GM13976 (cell line): ENCODE data around the gene TOM1L2.

ENCODE experiments used
- DNase-seq: peaks from one replicate; pipeline ENCODE4 v3.0.0; 2012; ENCODE audit warnings: low spot score
- in situ Hi-C: fragments of 300-500 bp; cut with MboI; formaldehyde crosslinking; loops from one replicate; pipeline ENCODE4 v1.12.0; 2022; ENCODE audit warnings: low sequenced_read_pairs, mixed read lengths, inconsistent platforms; ENCODE audit not compliant: unreplicated experiment
- TF ChIP-seq, protein P1 (sequence below): IDR thresholded peaks from 2 replicates; pipeline ENCODE4 v1.5.1; 2012; ENCODE audit warnings: borderline replicate concordance, mild to moderate bottlenecking; ENCODE audit not compliant: insufficient read depth; ENCODE audit errors: extremely low read depth, missing control alignments, control extremely low read depth

The TOM1L2 gene

DNA sequence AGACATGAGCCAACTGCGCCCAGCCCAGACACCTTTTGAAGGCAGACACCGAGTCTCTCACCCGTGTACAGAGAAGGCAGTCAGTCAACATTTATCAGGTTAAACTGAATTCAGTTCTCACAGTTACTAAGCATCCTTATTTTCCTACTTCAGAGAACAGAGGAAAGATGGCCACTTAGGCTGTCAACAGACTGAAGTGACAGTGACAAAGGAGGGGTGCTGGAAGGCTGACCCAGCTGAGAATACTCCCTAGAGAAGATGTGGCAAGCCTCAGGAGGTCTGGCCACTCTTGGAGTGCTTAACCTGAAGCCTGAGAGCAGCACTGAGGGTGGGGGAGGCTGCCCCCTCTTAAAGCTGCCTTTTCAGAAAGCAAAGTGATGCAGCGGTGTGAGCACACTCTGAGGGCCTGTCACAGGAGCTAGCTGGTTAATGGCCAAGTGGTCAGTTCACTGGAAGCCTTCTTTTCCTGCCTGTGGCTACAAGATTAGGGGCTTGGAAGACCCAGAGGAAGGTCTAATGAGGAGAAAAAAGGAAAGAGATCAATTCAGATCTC, 84.4 kb downstream of the TOM1L2 start:
- TF ChIP-seq, protein P1, sequence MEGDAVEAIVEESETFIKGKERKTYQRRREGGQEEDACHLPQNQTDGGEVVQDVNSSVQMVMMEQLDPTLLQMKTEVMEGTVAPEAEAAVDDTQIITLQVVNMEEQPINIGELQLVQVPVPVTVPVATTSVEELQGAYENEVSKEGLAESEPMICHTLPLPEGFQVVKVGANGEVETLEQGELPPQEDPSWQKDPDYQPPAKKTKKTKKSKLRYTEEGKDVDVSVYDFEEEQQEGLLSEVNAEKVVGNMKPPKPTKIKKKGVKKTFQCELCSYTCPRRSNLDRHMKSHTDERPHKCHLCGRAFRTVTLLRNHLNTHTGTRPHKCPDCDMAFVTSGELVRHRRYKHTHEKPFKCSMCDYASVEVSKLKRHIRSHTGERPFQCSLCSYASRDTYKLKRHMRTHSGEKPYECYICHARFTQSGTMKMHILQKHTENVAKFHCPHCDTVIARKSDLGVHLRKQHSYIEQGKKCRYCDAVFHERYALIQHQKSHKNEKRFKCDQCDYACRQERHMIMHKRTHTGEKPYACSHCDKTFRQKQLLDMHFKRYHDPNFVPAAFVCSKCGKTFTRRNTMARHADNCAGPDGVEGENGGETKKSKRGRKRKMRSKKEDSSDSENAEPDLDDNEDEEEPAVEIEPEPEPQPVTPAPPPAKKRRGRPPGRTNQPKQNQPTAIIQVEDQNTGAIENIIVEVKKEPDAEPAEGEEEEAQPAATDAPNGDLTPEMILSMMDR: no peak
- DNase-seq: no peak
- in situ Hi-C loops: no loop called here

DNA sequence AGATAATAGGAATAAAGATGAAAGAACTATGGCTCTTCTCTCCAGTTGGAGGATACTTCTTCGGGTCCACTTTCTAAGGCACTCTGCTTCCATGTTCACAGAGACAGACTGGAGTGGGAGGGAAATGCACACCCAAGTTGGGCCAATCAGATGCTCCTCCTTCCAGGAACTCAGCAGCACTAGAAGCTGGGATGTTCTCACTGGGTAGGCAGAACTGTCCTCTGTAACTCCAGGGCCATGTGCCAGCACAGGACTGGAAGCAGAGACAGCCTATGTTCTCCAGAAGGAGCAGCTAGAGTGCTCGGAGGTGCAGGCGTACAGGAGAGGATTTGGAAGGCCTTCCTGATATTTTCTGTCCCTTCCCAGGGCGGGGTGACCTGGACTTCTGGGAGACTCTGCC, 85.5 kb downstream of the TOM1L2 start:
- DNase-seq: no peak
- TF ChIP-seq, protein P1: no peak
- in situ Hi-C loops: no loop called here

DNA sequence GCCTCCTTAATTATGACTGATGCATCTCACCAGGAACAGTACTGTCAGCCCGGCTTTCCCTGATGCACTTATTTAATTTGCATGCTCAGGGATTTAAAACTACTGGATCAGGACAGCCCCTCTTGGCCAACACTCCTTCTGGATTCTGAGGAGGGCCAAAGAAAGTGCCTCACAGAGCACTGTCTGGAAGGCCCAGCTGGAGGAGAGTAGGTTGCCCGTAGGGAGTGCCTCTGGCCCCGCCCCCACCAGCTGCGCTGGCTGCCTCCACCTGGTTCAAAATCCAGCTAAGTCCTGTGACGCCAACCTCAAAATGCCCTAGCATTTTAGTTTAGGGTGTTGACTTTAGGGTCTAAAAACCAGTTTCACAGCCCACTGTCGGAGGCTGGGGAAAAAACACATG, 86.0 kb downstream of the TOM1L2 start:
- no peak for DNase-seq
- TF ChIP-seq, protein P1: no peak
- in situ Hi-C loops: no loop called here

DNA sequence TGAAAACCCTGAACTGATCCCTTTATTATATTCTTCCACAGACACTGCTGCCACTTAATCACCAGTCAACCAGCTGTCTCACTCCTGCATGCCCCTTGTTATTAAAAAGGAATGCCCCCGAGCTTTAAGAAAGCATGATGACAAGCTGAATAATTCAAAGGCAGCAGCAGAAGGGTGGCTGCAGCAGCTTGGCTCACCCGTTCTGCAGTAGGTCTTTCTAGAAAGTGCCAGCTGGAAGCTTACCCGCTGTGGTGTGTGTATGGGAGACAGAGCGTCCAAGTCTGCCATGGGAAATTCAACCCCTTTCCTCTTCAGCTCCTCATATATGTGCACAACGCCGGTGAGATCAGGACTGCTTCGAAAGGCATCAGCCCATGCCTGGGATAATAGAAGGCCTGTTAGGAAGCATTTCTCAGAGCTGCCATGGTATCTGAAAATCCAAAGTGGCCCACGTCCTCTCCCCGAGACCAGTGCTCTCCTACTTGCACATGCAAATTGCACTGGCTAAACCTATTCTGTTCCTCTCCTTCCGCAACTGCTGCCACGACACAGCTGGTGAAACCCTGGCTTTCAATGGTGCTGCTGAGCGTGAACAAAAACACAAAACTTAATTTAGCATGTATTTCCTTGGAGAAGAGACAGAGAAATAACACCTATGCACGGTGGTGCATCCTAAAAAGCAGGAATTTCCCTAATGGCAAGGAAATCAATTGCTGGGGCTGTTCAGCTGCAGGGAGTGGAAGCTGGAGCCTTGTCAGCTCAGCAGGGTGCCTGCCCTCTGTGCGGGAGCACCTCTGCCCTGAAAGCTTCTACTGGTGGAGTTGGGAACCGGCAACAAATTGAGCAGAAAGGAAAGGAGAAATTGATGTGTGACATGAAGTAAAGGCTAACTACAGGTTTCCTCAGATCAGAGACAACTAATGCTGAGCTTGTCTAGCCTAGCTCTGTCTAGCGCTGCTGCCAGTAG, 87.5 kb downstream of the TOM1L2 start:
- no peak for DNase-seq
- TF ChIP-seq, protein P1: no peak
- in situ Hi-C loops: no loop called here

DNA sequence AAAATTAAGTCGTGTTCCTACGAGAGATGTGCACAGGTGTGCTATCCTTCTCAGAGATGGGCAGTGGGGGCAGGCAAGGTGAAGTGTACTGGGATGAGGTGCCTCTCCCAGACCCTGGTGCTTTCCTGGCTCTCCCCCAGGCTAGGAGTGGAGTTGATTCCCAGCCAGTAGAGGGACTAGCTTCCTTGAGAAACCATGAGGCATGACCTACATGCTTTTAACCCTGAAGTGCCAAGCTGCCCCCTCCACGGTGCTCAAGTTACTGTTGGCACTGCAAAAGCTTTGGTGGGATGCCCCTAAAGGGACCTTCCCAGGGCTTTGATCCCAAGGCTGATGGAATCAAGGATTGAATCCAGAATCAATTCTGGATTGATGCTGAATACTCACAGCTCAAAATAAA, 88.4 kb downstream of the TOM1L2 start:
- in situ Hi-C loops: no loop called here
- DNase-seq: no peak

DNA sequence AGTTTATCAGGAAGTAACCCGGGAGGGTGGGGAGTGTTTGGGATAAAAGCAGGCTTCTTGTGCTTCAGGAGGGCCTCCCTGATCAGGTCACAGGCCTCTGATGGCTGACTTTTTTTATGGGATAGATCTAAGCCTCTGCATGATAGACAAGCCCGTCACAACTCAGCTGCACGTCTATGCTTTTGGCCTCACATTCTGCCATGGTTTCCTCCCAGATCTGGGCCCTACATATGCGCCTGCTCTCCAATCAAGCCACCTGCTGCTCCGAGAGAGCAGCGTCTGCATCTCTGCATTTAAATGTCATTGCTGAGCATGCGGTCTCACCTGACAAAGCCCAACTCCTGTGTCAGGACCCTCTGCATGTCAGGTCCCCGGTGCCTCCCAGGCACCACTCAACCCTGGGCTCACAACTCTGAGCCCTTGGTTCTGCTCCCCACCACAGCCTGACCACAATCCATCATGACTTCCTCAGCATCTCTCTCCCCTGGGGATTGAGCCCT, 90.1 kb downstream of the TOM1L2 start:
- in situ Hi-C loops: no loop called here
- DNase-seq: no peak
- TF ChIP-seq, protein P1: no peak

More for the DNA sequence above, 88.4 kb downstream of the TOM1L2 start:
- TF ChIP-seq, protein P1: no peak
